GM23338 (cell line): ENCODE results near the gene SERPINB10.

Experiments used
- CREB1 ChIP-seq: fragments of 250-450 bp; sonication (Bioruptor Pico); IDR thresholded peaks from 2 replicates; pipeline ENCODE4 v1.5.0; 2020; ENCODE audit warnings: low read depth, mild to moderate bottlenecking, moderate library complexity
- EZH2 ChIP-seq: fragments of 200-600 bp; sonication (generic); IDR thresholded peaks from one replicate; pipeline ENCODE4 v1.8.0; 2017; ENCODE audit warnings: antibody characterized with exemption, mild to moderate bottlenecking, low read depth; ENCODE audit not compliant: unreplicated experiment
- EZH2phosphoT487 ChIP-seq: fragments of 200-600 bp; sonication (generic); IDR thresholded peaks from one replicate; pipeline ENCODE4 v1.8.1; 2018; ENCODE audit warnings: antibody characterized with exemption; ENCODE audit not compliant: unreplicated experiment
- JUNB ChIP-seq: IDR thresholded peaks from one replicate; pipeline ENCODE4 v1.6.1; 2016; ENCODE audit warnings: antibody characterized with exemption; ENCODE audit not compliant: unreplicated experiment
- NANOG ChIP-seq: IDR thresholded peaks from 2 replicates; pipeline ENCODE4 v1.6.1; 2016; ENCODE audit warnings: antibody characterized with exemption, borderline replicate concordance
- POLR2AphosphoS5 ChIP-seq: IDR thresholded peaks from 2 replicates; pipeline ENCODE4 v1.6.1; 2016; ENCODE audit warnings: antibody characterized with exemption, low read depth
- TF ChIP-seq, protein P1 (sequence below), 2 experiments: fragments of 200-600 bp in 1 of 2; sonication (generic) in 1 of 2; conservative IDR thresholded peaks; 2 replicates each; pipeline versions ENCODE4 v1.5.1 to v1.6.1; 2016 to 2017; ENCODE audit warnings: antibody characterized with exemption in 2 of 2, low read depth in 2 of 2, mild to moderate bottlenecking in 2 of 2, moderate library complexity in 1 of 2
- TF ChIP-seq, protein P2 (sequence below): IDR thresholded peaks from one replicate; pipeline ENCODE4 v1.6.1; 2018; ENCODE audit warnings: antibody characterized with exemption; ENCODE audit not compliant: unreplicated experiment
- TF ChIP-seq, protein P3 (sequence below): IDR thresholded peaks from 2 replicates; pipeline ENCODE4 v1.6.1; 2016; ENCODE audit warnings: antibody characterized with exemption
- TF ChIP-seq, protein P4 (sequence below): fragments of 250-450 bp; sonication (Bioruptor Pico); IDR thresholded peaks from 2 replicates; pipeline ENCODE4 v1.5.0; 2020; ENCODE audit warnings: mild to moderate bottlenecking, moderate library complexity

DNA sequence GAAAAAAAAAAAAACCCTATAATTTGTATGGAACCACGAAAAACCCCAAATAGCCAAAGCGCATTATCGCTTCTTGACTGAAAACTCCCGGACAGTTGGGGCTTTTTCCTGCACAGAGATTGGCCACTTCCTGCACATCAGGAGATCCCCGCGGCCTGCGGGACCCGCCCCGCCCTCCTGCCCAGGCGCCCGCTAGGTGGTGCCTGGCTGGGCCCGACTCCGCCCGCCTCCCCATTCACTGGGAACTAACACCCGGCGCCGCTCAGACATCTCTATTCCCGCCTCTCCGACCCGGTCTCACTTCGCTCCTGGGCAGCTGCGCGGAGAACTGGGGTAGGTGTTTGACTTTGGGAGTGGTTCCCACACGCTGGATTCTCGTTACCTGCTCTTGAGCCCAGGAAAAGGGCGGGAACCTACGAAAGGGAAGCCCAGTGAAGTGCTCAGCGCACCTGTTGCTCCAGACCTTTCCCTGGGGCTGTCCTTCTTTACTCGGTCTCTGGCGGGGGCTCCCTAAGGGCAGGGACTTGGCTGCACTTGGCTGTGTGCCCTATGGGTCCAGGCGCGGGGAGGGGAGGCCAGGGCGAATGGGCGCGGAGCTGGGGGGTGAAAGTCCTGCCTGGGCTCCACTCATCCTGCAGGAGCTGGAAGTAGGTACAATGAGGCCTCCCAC, 41.4 kb downstream of the SERPINB10 start, which contains the start of gene HMSD:
- no peak for TF ChIP-seq EZH2
- TF ChIP-seq, protein P1, sequence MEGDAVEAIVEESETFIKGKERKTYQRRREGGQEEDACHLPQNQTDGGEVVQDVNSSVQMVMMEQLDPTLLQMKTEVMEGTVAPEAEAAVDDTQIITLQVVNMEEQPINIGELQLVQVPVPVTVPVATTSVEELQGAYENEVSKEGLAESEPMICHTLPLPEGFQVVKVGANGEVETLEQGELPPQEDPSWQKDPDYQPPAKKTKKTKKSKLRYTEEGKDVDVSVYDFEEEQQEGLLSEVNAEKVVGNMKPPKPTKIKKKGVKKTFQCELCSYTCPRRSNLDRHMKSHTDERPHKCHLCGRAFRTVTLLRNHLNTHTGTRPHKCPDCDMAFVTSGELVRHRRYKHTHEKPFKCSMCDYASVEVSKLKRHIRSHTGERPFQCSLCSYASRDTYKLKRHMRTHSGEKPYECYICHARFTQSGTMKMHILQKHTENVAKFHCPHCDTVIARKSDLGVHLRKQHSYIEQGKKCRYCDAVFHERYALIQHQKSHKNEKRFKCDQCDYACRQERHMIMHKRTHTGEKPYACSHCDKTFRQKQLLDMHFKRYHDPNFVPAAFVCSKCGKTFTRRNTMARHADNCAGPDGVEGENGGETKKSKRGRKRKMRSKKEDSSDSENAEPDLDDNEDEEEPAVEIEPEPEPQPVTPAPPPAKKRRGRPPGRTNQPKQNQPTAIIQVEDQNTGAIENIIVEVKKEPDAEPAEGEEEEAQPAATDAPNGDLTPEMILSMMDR (conservative IDR thresholded peaks at IDR 0.05; ENCODE audit: low read depth in 2 of 2), result peak; percentile 39 to 43; a peak in 2 of 4 replicates
- TF ChIP-seq NANOG, result no peak
- no peak for TF ChIP-seq JUNB
- no peak for TF ChIP-seq EZH2phosphoT487
- peak; percentile 50 for TF ChIP-seq POLR2AphosphoS5
- no peak for TF ChIP-seq CREB1
- TF ChIP-seq, protein P2, sequence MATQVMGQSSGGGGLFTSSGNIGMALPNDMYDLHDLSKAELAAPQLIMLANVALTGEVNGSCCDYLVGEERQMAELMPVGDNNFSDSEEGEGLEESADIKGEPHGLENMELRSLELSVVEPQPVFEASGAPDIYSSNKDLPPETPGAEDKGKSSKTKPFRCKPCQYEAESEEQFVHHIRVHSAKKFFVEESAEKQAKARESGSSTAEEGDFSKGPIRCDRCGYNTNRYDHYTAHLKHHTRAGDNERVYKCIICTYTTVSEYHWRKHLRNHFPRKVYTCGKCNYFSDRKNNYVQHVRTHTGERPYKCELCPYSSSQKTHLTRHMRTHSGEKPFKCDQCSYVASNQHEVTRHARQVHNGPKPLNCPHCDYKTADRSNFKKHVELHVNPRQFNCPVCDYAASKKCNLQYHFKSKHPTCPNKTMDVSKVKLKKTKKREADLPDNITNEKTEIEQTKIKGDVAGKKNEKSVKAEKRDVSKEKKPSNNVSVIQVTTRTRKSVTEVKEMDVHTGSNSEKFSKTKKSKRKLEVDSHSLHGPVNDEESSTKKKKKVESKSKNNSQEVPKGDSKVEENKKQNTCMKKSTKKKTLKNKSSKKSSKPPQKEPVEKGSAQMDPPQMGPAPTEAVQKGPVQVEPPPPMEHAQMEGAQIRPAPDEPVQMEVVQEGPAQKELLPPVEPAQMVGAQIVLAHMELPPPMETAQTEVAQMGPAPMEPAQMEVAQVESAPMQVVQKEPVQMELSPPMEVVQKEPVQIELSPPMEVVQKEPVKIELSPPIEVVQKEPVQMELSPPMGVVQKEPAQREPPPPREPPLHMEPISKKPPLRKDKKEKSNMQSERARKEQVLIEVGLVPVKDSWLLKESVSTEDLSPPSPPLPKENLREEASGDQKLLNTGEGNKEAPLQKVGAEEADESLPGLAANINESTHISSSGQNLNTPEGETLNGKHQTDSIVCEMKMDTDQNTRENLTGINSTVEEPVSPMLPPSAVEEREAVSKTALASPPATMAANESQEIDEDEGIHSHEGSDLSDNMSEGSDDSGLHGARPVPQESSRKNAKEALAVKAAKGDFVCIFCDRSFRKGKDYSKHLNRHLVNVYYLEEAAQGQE, result no peak
- TF ChIP-seq, protein P3, sequence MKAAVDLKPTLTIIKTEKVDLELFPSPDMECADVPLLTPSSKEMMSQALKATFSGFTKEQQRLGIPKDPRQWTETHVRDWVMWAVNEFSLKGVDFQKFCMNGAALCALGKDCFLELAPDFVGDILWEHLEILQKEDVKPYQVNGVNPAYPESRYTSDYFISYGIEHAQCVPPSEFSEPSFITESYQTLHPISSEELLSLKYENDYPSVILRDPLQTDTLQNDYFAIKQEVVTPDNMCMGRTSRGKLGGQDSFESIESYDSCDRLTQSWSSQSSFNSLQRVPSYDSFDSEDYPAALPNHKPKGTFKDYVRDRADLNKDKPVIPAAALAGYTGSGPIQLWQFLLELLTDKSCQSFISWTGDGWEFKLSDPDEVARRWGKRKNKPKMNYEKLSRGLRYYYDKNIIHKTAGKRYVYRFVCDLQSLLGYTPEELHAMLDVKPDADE, result no peak
- TF ChIP-seq, protein P4, sequence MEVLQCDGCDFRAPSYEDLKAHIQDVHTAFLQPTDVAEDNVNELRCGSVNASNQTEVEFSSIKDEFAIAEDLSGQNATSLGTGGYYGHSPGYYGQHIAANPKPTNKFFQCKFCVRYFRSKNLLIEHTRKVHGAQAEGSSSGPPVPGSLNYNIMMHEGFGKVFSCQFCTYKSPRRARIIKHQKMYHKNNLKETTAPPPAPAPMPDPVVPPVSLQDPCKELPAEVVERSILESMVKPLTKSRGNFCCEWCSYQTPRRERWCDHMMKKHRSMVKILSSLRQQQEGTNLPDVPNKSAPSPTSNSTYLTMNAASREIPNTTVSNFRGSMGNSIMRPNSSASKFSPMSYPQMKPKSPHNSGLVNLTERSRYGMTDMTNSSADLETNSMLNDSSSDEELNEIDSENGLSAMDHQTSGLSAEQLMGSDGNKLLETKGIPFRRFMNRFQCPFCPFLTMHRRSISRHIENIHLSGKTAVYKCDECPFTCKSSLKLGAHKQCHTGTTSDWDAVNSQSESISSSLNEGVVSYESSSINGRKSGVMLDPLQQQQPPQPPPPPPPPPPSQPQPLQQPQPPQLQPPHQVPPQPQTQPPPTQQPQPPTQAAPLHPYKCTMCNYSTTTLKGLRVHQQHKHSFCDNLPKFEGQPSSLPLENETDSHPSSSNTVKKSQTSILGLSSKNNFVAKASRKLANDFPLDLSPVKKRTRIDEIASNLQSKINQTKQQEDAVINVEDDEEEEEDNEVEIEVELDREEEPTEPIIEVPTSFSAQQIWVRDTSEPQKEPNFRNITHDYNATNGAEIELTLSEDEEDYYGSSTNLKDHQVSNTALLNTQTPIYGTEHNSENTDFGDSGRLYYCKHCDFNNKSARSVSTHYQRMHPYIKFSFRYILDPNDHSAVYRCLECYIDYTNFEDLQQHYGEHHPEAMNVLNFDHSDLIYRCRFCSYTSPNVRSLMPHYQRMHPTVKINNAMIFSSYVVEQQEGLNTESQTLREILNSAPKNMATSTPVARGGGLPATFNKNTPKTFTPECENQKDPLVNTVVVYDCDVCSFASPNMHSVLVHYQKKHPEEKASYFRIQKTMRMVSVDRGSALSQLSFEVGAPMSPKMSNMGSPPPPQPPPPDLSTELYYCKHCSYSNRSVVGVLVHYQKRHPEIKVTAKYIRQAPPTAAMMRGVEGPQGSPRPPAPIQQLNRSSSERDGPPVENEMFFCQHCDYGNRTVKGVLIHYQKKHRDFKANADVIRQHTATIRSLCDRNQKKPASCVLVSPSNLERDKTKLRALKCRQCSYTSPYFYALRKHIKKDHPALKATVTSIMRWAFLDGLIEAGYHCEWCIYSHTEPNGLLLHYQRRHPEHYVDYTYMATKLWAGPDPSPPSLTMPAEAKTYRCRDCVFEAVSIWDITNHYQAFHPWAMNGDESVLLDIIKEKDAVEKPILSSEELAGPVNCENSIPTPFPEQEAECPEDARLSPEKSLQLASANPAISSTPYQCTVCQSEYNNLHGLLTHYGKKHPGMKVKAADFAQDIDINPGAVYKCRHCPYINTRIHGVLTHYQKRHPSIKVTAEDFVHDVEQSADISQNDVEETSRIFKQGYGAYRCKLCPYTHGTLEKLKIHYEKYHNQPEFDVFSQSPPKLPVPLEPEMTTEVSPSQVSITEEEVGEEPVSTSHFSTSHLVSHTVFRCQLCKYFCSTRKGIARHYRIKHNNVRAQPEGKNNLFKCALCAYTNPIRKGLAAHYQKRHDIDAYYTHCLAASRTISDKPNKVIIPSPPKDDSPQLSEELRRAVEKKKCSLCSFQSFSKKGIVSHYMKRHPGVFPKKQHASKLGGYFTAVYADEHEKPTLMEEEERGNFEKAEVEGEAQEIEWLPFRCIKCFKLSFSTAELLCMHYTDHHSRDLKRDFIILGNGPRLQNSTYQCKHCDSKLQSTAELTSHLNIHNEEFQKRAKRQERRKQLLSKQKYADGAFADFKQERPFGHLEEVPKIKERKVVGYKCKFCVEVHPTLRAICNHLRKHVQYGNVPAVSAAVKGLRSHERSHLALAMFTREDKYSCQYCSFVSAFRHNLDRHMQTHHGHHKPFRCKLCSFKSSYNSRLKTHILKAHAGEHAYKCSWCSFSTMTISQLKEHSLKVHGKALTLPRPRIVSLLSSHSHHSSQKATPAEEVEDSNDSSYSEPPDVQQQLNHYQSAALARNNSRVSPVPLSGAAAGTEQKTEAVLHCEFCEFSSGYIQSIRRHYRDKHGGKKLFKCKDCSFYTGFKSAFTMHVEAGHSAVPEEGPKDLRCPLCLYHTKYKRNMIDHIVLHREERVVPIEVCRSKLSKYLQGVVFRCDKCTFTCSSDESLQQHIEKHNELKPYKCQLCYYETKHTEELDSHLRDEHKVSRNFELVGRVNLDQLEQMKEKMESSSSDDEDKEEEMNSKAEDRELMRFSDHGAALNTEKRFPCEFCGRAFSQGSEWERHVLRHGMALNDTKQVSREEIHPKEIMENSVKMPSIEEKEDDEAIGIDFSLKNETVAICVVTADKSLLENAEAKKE (CRISPR knock-in tag), result no peak
